Putamen (tissue), 1 donor: ENCODE results near the gene ITGA7.

Source experiments
- DNase-seq: peaks from one replicate; pipeline ENCODE4 v3.0.0-alpha.2; 2016; ENCODE audit warnings: low spot score

The ITGA7 gene

GRCh38 chr12:55707841-55708694 lies at the start of gene ITGA7:
Gene ITGA7, minus strand, starts transcription at chr12:55707904. Its CDS starts 222 bp downstream, at chr12:55707682.
- DNase-seq = no peak

DNA sequence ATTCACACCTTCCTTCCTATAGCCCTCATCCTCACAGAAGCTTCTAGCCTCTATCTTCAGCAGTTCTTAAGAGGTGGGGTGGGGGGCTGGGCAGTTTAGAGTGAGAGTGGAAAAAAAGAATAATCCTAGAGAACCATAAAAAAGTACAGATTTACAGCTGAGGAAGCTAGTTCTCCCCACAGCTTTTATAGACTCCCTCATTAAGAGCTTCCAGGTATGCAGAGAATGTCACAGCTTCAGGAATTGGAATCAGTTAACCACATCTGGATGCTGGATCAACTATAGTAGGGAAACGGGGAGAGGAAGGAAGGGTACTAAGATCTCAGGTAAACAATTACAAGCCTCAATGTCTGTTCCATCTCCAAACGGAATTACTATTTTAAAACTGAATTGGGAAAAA lies 47.5 kb upstream of the ITGA7 start:
- DNase-seq = no peak

- DNase-seq = no peak
Measured at GRCh38 chr12:55748230-55748993, 40.7 kb upstream of the ITGA7 start.

DNA sequence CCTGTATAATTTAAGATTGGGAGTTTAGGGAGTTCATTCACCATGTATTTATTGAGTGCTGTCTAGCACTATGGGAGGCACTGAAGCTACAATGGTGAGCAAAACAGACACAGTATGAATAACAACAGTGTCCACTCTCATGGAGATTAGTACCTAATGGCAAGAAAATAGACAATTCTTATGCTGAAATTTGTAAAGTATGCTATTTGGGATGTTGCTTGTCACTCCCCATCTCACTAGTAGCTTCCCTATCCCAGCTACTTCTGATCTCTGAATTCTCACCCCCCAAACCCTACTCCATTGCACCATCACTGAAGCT lies 39.2 kb upstream of the ITGA7 start:
- no peak for DNase-seq

- DNase-seq = no peak
Measured at GRCh38 chr12:55746174-55746912, 38.6 kb upstream of the ITGA7 start.

GRCh38 chr12:55745361-55746173 lies 37.9 kb upstream of the ITGA7 start:
- no peak for DNase-seq

DNA sequence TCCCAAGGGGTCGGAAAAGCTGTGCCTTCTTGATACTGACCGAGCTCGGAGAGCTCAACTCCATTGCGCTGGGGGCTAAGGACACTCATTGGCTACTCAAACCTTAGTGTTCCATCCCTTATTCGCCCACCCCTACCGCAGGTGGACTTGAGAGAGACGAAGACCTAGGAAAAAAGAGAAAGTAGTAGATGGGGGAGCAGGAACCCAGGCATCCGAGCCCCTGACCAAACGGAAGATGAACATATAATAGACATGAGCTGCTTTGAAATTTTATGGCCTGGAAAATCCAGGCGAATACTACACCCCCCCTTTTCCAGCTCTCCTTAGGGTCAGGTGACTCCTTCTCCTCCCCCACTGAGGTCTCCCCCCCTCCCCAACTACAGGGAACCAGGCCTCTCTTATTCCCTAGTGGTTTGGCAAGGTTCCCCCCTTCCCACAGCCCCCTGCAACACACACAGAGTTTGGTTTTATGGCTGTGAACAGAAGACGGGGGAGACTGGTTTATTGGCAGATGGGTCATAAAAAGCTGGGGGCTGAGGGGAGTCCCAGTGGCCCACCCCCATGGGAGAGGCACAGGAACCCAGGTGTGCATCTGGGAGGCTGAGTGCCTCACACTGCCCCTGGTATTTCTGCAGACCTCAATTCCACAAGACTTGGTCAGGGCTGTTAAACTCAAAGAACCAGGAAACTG lies 36.8 kb upstream of the ITGA7 start:
- DNase-seq = no peak

DNA sequence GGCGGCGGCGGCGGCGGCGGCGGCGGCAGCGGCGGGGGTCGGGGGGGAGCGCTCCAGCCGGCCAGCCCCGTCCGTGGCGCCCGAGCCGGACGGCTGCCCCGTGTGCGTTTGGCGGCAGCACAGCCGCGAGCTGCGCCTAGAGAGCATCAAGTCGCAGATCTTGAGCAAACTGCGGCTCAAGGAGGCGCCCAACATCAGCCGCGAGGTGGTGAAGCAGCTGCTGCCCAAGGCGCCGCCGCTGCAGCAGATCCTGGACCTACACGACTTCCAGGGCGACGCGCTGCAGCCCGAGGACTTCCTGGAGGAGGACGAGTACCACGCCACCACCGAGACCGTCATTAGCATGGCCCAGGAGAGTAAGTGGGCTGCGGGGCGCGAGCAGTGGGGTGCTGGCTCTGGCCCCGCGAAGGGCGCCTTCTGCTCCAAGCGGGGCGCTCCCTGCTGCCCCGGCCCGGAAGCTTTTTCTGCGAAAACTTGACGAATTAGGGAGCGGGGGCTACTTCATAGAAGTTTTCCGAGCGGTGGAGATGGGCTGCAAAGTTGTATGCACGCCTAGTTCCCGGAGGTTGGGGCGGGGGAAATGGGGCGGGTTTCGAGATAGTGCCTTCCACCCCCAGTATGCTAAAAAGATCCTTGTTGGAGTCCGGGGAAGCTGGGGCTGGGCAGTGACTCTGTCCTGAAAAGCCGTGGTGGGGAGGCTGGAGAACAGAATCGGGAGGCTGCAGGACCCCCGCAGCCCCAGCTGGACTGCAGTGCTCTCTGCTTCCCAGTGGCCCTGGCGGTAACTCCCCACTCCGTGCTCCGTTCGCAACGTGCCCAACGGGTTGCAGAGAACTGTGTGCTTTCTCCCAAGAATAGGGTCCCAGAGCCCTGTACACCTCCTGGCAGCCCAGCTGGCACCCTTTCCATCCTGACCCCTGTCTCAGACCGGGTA lies 36.0 kb upstream of the ITGA7 start:
- no peak for DNase-seq

DNA sequence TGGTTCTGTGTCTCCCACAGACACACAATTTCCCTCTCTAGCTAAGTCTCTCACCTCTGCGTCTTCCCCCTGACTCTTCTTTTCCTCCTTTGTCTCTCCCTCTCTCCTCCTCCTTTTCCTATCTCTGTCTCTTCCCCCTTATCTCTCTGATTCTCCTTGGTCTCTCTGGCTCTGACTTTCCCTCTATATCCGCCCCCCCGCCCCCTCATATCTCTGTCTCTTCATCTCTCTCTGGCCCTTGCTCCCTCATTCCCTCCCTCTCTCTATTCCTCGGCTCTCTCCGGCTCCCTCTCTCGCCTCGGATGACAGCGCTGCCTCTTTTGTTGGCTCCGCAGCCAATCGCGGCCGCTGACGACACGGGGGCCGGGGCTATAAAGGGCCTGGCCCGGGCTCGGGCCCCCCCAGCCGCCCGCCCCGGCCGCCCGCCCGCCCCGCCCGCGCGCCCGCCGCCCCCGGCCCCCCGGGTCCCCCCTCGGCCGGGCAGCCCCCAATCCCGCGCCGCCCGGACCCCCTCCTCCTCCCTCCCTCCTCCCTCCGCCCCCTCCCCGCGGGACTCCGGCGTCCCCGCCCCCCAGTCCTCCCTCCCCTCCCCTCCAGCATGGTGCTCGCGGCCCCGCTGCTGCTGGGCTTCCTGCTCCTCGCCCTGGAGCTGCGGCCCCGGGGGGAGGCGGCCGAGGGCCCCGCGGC lies 35.2 kb upstream of the ITGA7 start, which contains the start of gene GDF11:
GDF11 (plus strand) TSS at position 404 of the 687 bp plus-strand sequence; CDS start at position 599, 195 bp downstream.
- peak; percentile 82 for DNase-seq

DNA sequence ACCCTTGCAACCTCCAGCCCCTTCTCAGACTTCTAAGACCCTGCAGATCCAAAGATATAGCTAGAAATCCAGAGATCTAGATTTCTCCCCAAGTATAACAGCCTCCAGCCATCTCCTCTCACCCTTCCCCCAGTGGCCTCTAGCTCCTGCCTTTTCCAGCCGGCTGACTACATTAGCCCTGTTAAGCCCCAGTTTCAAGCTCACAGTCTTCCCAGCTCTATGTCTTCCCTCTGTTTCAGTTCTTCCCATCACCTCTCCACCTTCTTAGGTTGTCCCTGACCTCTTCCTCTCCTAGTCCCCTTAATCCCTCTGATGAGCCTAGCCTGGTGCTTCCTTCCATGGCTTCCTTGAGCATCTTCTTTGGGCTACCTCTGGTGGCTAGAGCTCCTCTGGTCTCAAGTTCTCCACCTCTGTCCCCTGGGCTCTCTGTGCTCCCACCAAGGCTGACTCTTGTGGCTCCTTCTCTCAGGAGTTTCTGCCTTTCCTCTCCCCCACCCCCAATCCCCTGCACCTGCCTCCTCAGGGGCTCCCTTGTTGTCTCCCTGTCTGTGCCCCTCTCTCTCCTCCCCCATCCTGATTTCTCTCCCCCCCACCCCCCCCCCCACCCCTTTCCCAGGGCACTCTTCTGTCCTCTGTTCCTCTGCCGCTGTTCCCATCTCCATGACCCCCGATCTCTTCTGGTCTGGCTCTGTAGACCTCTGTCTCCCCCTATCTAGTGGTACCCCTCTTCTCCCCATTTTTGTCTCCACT lies 34.4 kb upstream of the ITGA7 start:
- DNase-seq = no peak

- DNase-seq = no peak
Measured at GRCh38 chr12:55739025-55739378, 31.3 kb upstream of the ITGA7 start.

DNA sequence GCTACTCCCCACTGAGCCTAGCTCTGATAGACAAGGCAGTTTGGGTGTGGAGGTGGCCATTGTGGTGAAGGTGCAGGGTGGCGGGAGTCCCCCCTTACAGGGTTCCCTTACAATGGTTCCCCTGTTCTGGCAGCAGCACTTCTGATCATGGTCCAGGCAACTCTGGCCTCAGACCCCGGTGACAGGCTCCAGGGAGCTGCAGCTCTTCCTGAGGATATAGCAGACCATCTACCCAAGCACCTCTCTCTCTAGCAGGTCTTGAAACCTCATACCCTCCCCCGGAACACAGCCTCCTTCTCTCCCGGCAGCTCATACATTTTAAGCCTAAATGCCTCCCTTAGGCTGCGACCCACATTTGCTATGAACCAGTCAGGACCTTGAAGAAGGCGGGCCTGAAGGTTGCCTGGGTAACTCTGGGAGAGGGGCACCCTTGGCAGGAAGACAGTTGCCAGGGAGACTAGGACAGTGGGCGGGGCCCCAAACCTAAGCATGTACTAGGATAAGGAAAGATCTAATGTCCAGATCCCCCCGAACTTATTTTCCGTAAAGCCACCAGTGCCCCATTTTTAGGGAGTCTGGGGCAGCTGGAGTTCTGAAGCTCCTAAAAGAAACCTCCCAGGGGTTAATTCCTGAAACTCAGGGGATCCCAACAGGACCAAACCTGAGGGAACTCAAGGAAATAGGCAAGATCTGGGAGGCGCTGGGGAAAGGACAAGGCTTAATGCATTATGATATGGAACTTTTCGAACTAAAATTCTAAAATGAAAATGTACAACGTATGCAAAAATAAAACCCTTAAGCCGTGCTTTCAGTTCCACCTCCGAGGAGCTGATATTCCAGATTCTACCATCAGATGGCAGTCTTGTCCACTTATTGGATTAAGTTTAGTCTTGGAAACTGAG lies 30.7 kb upstream of the ITGA7 start:
- peak; percentile 87 for DNase-seq

GRCh38 chr12:55737581-55738122 lies 29.9 kb upstream of the ITGA7 start:
- no peak for DNase-seq

DNA sequence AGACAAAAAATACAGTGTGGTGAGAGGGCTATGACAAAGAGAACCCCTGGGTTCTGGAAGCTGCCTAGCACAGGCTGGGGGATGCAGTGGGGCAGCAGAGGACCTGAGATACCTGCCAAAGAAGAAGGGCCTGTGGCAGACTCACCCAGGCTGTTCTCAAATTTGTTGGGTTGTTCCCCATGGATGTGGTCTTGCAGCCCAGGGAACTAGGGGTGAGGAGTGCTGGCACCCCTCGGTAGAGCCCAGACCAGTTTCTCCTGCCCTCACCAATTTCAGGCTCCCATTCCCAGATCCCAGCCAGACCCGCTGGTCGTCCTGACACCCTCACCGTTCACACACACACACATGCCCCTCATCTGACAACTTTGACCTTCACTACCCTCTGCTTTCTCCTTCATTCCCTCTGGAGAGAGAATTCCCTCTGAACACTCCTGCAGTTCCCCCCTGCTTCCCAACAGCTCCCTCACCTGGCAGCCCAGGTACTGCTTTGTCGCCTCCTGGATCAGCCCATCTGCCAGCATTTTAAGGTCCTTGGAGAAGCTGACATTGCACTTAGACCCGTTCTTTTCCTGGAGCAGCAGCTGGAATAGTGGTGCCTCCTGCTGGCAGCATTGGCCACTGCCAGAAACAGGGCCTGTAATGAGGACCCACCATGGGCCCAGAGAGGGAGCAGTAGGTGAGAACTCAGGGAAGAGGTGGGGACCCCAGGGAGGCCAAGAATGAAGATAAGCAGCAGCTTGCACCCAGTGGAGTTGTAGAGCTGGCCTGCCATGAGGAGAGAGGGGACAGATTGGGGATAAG lies 29.3 kb upstream of the ITGA7 start:
- DNase-seq = no peak

DNA sequence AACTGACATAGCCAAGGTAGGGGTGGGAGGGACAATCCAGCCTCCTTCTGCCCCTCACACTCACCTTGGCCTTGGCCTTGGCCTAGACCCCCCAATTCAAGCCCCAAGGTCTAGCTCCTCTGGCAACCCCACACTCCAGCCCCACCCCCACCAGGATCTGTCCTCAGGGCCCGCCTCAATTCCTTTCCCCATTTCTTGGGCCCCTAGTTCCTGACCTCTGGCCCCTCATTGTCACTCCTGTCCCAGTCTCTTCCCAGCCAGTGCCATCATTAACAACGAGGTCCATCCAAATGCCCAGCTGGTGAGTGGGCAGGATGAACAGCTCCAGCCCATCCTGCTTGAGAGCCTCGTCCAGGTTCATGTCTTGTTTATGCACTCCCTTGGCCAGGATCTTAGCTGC lies 28.4 kb upstream of the ITGA7 start:
- no peak for DNase-seq

DNA sequence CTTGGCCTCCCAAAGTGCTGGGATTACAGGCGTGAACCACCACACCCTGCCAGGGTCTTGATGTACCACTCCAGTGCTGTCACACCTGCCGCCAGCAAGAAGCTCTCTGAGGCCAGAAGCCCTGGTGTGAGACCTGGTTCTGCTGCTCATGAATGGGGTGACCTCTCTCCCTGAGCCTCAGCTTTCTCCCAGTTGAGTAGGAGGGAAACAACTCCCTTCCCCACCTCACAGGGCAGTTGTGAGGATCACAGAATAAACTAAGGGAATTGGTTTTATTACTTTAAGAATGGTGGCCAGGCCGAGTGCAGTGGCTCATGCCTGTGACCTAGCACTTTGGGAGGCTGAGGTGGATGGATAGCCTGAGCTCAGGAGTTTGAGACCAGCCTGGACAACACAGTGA lies 26.9 kb upstream of the ITGA7 start:
- DNase-seq = no peak

DNA sequence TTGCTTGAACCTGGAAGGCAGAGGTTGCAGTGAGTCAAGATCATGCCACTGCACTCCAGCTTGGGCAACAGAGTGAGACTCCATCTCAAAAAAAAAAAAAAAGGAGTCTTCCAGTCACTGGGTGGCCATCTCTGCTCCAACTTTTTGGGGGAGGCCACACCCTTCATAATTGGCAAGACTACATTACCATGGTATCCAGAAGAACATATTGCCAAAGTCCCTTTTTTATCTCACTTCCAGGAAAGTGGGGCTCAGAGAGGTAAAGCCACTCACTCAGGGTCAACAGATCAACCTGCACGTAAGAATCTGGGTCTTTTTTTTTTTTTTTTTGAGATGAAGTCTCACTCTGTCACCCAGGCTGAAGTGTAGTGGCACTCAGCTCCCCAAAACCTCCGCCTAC lies 26.2 kb upstream of the ITGA7 start:
- no peak for DNase-seq
